ENCODE results near the gene BANK1.

DNA sequence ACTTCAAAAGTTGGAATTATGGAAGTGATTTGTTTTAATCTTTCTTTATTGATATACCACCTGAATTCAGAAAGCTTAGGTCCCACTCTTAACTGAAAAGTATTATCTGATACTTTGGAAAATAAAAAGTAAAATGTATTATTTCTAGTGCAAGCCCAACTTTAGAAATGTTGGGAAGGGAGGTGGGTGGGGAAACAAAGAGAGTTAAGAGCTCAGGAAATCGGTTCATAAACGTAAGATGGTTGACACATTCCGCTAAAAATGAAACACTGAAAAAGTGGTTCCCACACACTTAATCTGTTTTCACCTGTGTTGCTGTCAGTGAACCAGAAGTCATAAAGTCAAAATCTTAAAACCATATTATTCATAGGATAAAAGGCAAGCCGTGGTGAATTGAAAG lies 237.4 kb downstream of the BANK1 start:
- TF ChIP-seq CTCF (IDR thresholded peaks at IDR 0.05) (no peak), ZFX (IDR thresholded peaks at IDR 0.05; ENCODE audit: borderline replicate concordance) (no peak)

Measured in 22Rv1 (cell line).